Effector CD4-positive, alpha-beta T cell (primary cell): Measurements from ENCODE around the gene DPYSL3.

Source experiments
- DNase-seq: peaks from one replicate; pipeline ENCODE4 v3.0.0-alpha.2; 2020

The DPYSL3 gene

DNA sequence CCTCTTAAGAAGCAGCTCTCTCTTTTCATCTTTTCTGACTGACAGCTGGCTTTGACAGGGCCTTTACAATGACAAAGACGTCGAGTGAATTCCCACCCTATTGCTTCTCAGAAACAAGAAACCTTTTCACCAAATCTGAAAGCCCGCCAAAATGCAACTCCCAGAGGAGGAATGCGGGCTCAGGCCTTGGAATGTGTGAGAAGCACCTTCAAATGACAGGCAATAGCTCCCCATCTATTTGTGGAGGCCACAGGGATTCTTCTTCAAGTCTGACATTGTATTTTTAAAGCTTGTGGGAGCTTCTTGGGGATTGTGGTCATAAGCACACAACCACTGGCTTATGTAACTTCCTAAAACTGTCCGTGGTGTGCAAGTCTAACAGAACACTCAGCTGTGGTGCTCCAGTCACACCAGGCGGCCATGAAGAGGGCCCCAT is 72.7 kb downstream of the DPYSL3 start:
- DNase-seq, result no peak

DNA sequence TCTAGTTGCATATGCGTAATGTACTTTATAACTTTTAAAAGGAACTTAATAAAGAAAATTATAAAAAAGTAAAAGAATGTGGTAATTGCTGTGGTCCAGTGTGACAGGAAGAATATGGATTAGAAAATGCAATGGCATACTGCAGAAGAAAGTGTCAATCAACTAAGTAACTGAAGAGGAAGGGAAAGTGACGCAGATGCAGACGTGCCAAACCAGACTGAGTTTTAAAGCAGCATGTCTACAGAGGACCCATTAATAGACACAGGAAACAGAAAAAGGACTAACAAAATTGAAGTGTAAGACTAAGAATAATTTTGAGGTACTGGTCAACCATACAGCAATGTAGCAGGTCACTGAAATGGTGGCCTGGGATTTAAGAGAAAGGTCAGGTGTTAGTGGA is 73.3 kb downstream of the DPYSL3 start:
- no peak for DNase-seq

GRCh38 chr5:147434049-147434448 is 75.8 kb downstream of the DPYSL3 start:
- no peak for DNase-seq

GRCh38 chr5:147432323-147432722 is 77.5 kb downstream of the DPYSL3 start:
- DNase-seq, result no peak

DNA sequence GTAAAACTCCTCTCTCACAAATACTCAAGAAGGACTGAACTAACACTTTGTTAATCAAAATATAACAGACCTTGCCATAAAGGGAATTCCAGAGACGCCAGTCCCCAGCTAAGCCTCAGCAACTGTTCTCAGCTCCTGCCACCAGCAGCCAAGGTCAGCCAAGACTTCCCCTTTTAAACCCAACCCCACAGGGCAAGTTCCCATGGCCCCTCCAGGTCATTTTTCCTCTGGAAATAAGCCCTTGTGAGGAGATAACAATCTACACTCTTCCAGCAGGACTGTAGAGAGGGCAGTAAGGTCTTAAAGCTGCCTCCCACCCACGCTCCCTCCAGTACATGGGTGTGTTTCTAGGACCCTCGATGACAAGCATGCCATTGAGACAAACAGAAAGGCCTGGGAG is 78.3 kb downstream of the DPYSL3 start:
- DNase-seq, result no peak

DNA sequence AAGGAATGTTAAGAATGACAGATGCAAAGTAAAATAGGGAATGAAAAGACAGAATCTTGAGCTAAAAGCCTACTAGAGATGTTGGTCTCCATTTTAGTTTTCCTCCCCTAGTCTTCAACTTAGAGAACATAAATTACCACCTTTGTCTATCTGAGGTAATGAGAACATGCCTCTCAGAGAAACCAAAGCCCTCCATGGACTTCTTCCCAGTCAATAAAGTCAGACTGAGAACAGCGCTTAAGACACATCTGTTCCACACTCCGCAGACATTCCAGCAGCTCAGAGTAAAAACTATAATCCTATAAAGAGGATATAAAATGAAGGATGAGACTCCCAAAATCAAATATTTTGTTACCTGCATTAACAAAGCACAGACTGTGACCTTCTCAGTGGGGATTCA is 79.2 kb downstream of the DPYSL3 start:
- no peak for DNase-seq

DNA sequence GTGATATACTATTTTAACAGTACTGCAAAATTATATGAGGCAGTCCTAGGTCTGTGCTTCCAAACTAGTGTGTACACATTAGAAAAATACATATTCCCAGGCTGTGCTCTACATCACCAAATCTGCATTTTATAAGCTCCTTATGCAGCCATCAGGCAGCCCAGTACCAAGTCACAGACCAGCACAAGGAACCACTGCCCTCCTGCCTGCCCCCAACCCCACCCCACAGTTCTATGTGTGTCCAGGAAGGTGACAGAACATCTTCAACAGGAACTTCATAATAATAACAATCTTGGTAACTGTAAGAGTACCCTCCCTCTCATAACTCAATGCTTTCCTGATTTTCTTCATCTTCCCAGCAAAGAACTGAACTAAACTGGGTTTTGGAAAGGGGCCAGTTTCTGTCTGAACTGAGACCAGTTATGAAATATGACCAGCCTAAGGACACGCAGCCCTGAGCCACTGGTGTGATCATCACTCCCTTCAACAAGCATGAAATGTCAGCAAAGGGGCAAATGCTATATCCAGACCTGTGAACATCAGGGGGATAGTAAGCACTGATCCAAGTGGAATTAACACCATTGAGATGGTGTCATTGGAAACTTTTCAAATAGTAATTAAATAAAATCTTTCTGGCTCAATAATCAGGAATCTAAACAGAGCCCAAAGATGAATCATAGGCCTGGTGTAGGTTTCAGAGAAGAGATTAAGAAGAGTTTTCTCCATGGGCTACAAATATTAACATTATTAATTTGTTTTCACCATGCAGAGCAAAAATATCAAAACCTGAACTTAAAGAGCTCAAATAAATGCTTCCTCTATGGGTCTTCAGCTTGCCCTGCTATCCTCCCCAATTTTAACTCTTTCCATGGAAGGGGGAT is 82.1 kb downstream of the DPYSL3 start:
- DNase-seq, result no peak

DNA sequence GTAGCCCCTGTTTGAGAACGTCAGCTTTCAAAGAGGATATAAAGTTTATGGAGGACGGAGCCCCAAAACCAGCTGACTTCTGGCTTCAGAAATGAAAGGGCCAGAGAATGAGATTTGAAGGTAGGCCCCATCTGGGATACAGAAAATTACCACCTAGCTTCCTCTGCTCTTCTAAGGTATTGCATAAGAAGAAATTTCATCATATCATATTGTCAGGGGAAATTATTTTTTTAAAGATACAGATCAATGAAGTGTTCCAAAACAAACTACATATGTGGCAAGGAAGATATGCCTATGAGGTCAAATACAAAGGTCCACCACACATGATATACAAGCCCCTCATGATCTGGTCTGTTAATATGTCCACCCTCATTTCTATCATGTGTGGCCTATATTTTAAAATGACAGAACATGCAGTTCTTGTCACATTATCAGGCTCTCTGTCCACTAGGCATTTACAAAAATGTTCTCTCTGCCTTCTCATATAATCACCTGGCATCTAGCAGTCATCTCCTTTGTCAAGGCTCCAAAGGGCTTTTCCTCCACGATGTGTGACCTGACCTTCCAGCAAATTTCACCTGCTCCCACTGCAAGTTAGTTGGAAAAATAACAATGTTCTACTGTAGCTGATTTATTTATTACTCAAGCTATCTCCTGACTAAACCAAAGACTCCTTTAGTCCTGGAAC is 83.1 kb downstream of the DPYSL3 start:
- no peak for DNase-seq

DNA sequence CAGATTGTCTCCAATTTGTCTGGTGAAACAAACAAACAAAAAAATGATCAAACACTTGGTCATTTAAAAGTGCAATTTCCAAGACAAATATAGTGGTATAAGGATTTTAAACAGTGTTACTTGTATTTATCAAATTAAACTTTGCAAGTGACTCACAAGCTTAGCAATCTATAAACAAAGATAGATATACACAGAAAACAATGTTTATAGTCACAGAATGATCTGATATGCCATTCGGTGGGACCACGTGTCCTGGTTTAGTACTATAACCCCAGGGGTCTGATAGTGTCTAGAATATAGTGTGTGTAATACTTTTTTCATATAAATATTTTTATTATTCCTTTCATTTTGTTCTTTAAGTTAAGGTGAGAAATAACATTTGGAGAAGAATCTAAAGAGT is 91.3 kb downstream of the DPYSL3 start:
- DNase-seq, result no peak

DNA sequence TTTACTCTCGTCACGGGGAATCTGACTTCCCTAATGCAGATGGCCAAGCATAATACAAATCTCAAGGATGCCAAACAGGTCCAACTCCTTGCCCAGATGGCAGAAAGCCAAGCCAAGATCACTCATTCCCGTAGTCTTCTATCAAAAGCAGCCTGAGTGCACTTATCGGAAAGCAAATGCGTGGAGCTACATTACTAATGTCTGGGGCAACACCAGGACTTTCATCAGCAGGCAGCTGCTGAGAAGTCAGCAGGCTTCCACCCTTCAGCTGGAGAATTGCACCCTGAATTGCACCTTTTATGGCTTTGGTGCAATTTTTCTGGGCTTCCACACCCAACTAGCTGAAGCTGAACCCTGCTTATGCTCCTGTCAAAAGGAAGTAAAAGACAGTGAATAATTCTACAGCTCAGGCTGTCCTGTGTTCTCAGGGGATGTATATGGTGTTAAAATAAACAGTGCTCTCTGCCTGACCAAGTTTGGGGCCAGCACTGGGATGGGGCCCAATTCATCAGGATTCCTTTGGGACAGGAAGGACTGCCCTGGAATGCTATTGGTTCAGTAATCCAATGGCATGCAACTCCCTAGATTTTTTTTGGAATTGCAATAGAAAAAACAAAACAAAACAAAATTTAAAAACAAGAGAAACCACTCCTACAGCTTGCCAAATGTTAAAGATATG is 92.6 kb downstream of the DPYSL3 start:
- DNase-seq, result no peak

DNA sequence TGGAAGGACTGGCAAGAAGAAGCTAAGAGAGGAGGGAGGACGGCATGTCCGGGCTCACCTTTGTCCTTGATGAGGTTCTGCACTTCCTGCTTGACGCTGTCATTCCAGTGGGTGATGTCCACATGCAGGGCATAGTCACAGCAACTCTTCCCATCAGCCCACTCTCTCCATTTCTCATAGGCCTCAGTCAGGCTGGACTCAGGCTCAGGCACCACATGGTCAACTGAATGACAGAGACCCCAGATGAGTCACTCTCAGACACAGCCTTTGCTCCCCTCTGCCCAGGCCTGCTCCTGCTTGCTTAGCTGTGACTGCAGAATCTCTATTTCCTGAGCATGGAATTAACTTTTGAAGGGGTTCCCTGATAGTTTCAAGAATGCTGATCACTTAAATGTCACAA is 94.2 kb downstream of the DPYSL3 start:
- no peak for DNase-seq

DNA sequence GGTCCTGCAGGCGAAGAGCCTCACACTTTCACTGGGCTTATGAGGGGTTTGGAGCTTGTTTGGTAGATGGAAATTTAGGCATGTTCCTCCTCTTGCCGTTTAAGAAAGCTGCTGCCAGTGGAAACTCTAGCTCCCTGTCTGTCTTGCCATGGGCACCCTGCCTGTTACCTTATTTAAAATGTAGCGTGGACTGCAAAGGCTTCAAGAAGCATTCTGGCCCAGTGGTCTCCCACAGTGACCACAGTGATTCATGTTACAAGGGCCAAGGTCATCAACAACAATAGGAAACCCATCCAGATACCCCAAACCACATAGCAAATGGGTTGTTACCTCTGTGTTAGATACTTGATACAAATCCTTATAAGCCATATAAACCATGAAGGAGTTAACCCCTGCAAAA is 96.6 kb downstream of the DPYSL3 start:
- DNase-seq, result no peak

GRCh38 chr5:147412561-147412960 is 97.3 kb downstream of the DPYSL3 start:
- DNase-seq, result no peak

GRCh38 chr5:147411359-147412319 is 98.2 kb downstream of the DPYSL3 start:
- no peak for DNase-seq

- DNase-seq, result no peak
Measured at GRCh38 chr5:147410496-147411358, 99.1 kb downstream of the DPYSL3 start.

GRCh38 chr5:147408980-147409379 is 100.9 kb downstream of the DPYSL3 start:
- DNase-seq, result no peak

- no peak for DNase-seq
Measured at GRCh38 chr5:147407094-147407681, 102.7 kb downstream of the DPYSL3 start.

- no peak for DNase-seq
Measured at GRCh38 chr5:147406636-147407035, 103.2 kb downstream of the DPYSL3 start.

DNA sequence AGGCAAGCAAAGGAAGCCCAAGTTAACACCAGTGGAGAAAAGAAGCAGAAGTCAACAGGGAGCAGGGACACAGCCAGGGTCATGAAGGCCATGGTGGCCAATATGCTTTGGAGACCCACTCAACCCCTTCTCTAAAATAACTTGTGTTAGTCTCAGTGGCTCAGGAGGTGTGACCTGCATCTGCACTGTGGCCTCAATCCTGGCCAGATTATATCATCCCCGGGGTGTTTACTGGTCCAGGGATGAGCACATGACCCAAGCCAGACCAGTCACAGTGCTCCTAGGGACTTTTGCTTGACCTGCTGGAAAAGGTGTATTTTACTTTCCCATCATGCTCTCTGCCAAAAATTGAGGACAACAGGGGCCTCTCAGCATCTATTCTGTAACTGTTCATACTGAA is 105.2 kb downstream of the DPYSL3 start:
- DNase-seq, result no peak

- no peak for DNase-seq
Measured at GRCh38 chr5:147403651-147404640, 105.9 kb downstream of the DPYSL3 start.
